Smooth muscle cell of the brain vasculature (primary cell): ENCODE data around the gene KREMEN2.

Experiments used
- DNase-seq: peaks from one replicate; pipeline ENCODE4 v3.0.0-alpha.2; 2012; ENCODE audit warnings: low read depth, low spot score

The KREMEN2 gene

GRCh38 chr16:2964475-2965336 lies 631 bp downstream of the KREMEN2 start:
- no peak for DNase-seq

DNA sequence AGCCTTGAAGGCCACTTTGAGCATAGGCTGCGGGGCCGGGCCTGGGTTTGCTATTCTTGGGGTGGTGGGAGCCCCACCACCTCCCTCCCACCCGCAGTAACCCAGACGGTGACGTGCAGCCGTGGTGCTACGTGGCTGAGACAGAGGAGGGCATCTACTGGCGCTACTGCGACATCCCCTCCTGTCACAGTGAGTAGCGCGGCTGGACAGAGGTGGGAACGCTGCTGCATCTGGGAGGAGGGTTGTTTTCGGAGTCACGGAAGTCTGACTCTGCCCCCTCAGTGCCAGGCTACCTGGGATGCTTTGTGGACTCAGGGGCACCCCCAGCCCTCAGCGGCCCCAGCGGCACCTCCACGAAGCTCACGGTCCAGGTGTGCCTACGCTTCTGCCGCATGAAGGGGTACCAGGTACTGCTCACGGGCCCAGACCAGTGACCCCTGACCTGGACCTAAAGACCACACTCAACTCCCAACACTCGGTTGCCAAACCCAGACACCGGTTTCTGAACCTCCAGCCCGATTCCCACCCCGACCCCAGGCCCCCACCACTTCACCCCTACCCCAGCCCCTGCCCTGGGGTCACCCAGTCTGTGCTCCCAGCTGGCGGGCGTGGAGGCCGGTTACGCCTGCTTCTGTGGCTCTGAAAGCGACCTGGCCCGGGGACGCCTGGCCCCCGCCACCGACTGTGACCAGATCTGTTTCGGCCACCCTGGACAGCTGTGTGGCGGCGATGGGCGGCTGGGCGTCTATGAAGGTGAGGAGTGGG lies 2.1 kb downstream of the KREMEN2 start:
- DNase-seq: no peak

- DNase-seq: no peak
These were observed 2.7 kb downstream of the KREMEN2 start for GRCh38 chr16:2966808-2967191.

DNA sequence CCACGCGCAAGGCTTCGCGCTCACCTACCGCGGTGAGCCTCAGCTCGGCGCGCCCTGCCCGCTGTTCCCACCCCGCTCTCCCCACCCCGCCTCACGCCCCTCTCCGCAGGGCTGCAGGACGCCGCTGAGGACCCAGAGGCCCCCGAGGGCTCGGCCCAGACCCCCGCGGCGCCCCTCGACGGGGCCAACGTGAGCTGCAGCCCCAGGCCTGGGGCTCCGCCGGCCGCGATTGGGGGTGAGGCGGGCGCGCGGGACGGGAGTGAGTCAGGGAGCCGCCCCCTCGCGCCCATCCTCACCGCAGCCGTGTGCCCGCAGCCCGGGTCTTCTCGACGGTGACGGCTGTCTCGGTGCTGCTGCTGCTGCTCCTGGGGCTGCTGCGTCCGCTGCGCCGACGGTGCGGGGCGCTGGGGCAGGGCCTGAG lies 3.1 kb downstream of the KREMEN2 start:
- DNase-seq: no peak

GRCh38 chr16:2967721-2968161 lies 3.7 kb downstream of the KREMEN2 start:
- DNase-seq: no peak

DNA sequence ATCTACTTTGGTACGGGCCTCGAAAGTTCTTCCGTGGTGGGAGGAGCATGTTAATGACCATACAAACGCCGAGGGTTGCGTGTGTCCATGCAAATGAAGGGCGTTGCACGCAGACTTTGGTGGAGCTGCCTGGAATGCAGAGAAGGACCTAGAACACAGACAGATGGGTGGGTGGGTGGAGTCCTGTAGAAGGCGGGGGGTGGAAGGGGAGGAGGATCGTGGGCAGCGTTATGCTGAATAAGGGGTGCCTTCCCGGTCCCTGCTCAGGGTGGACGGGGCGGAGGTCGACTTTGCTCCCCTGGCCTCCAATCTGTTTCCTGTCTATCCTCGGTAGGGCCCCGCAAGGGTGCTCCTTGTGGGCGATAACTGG lies 4.3 kb downstream of the KREMEN2 start:
- DNase-seq: no peak

DNA sequence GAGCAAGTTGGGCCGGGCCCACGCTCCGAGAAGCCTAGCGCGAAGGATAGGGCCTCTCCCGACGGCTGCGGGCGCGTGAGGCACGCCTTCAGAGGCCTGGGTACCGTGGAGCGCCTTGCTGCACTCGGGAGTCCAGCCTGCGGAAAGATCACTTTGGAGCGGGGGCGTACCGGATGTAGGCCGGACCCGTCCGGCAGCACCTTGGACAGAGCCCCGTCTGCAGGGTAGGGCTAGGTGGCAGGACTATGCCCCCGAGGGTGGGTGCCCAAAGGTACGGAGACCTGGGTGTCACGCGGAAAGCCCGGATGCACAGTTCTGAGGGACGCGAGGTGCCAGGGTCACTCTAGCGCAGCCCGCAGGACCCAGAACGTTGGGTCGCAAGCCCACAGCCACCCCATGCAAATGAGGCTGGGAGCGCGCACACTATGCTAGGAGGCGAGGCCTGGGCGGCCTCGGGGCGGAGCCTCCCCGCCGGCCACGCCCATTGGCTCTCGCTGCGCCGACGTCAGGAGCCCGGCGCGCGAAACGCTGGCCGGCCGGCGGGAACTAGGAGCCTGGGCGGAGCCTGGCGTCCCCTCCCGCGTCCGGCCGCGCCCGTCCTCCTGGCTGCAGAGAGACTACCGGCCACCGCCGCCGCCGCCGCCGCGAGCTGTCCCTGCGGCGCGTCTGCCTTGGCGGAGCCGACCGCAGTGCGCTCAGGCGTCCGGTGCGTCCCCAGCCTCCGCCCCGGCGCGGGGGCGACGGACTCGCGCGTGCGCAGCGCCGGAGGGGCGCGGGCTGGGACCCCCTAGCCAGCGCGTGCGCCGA lies 4.9 kb downstream of the KREMEN2 start, which contains the start of gene PAQR4:
TSS of gene PAQR4 (plus strand) at position 611 of the 807 bp plus-strand sequence. CDS start 327 bp downstream, outside the sequence.
- DNase-seq: peak; percentile 40

GRCh38 chr16:2969545-2970521 lies 5.8 kb downstream of the KREMEN2 start:
- no peak for DNase-seq

- no peak for DNase-seq
These were observed 6.5 kb downstream of the KREMEN2 start for GRCh38 chr16:2970563-2970962.

DNA sequence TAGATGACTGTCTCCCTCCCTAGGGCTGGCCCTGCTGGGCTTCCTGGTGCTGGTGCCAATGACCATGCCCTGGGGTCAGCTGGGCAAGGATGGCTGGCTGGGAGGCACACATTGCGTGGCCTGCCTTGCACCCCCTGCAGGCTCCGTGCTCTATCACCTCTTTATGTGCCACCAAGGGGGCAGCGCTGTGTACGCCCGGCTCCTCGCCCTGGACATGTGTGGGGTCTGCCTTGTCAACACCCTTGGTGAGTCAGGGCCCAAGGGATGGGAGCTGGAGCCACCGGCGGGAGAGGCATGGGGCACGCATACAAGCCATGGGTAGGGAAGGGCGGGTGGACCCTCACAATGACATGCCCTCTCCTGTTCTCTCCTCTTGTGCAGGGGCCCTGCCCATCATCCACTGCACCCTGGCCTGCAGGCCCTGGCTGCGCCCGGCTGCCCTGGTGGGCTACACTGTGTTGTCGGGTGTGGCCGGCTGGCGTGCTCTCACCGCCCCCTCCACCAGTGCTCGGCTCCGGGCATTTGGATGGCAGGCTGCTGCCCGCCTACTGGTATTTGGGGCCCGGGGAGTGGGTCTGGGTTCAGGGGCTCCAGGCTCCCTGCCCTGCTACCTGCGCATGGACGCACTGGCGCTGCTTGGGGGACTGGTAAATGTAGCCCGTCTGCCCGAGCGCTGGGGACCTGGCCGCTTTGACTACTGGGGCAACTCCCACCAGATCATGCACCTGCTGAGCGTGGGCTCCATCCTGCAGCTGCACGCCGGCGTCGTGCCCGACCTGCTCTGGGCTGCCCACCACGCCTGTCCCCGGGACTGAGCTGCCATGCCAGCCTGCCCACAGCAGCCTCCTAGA lies 7.3 kb downstream of the KREMEN2 start:
- DNase-seq: no peak

DNA sequence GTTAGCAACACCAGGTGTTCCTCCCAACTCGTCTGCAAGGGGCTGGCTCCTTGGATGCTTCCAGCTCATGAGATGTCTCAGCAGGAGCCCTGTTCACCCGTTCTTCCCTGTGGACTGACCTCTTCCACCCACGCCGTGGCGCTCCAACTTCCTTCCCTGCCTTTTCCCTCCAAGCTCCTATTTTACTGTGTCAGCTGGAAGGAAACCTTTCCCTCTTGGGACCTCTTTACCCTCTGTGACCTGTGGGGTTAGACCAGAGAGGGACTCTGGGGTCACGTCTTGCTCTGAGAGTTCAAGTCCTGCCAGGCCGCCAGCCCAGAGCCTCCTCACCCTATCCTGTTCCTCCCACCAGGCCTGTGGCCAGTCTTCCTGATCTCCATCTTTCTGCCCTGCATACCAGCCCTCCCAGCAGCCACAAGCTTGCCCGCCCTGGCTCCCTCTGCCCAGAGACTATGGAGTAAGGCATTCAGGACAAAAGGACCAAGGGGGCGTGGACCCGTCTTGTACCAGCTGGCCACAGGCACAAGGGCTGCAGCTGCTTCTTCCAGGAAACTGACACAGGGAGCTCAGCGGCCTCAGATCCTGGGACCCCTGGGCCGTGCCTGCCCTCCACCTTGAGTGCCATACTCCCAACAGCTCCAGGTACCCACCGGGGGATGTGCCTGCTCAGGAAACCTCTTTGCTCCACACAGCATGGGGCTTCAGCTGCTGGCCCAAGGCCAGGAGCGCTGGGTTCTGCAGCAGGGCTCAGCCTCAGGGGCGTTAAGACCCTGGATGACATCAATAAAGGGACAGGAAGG lies 8.1 kb downstream of the KREMEN2 start:
- DNase-seq: no peak

DNA sequence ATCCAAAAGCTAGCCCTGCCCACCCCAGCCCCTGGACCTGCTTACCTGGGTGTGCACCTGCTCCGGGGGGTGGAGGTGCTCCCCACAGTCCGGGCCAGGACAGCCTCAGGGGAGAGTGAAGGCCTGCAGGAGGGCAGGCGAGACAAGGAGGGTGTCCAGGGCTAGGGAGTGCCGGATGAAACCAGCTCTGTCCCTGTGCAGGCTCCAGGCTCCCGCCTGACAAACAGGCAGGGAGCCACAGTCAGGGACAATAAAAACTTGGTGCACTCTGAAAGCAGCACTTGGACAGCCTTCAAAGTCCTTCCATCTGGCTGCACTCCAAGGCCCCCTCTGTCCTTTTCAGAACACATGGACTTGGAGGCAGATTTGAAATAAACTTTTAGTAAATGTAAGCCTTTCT lies 9.0 kb downstream of the KREMEN2 start:
- DNase-seq: no peak

- no peak for DNase-seq
These were observed 9.7 kb downstream of the KREMEN2 start for GRCh38 chr16:2973605-2974318.

- DNase-seq: no peak
These were observed 10.4 kb downstream of the KREMEN2 start for GRCh38 chr16:2974319-2975056.

- DNase-seq: no peak
These were observed 11.2 kb downstream of the KREMEN2 start for GRCh38 chr16:2975161-2975795.

GRCh38 chr16:2976201-2976600 lies 12.1 kb downstream of the KREMEN2 start:
- DNase-seq: no peak

GRCh38 chr16:2976673-2977072 lies 12.6 kb downstream of the KREMEN2 start:
- DNase-seq: no peak
